ENCODE results near the gene CACNA1C. TPM values are rescaled to one million over a fixed set of nuclear protein-coding genes. Genes with fewer than 3 reads are reported as not detected.
A peak's percentile ranks its signal among the peaks of the same experiment; 100 is the strongest.

The CACNA1C gene
- total RNA-seq, 2 experiments from 2014 or later = 0.69 to 1.4 TPM

- no peaks in the 10 kb centered on the region for H3K36me3 ChIP-seq (ENCODE audit: insufficient read depth, low read length)
- no peak for TF ChIP-seq CTCF (conservative IDR thresholded peaks at IDR 0.05; ENCODE audit: low read length)
- TF ChIP-seq EZH2phosphoT487 (IDR thresholded peaks at IDR 0.05; ENCODE audit: borderline replicate concordance, low read depth, low read length) = no peak
- peaks cover 74% of the 10 kb centered on the region for H3K4me1 ChIP-seq (ENCODE audit: insufficient read depth, low read length, poor library complexity, severe bottlenecking)
- BruUV-seq (replicated peaks) = no TSS peak
- no peak overlapping the region for H3K4me3 ChIP-seq (ENCODE audit: low read depth, low read length, poor library complexity, severe bottlenecking)
- ChIA-PET CTCF (ENCODE audit: unreplicated experiment) (interaction anchor here (1.0 kb wide), 1 partner anchor 42 kb away, joined by 3 read pairs; no protein-coding TSS in a partner anchor), POLR2A (interaction anchor here (1.3 to 1.8 kb wide), 4 partner anchors 8 to 16 kb away, joined by 4 read pairs; no protein-coding TSS in a partner anchor)
- intact Hi-C loops (cut with micrococcal nuclease; ENCODE audit: unreplicated experiment) = no loop called here
- peaks cover 4% of the 10 kb centered on the region; the same call in 1 of the 2 replicates for H3K9me3 ChIP-seq (ENCODE audit: low read length)
- peak overlapping the region; percentile 99 for H3K27ac ChIP-seq (ENCODE audit: low read depth, low read length, poor library complexity, severe bottlenecking)
- no peaks in the 10 kb centered on the region for H3K9me2 ChIP-seq (ENCODE audit: insufficient read depth, low read length)
- no peak for DNase-seq (ENCODE audit: low spot score)
- H3K4me2 ChIP-seq (ENCODE audit: low read length) = peak overlapping the region; percentile 71
- no peak overlapping the region; the same call in 1 of the 2 replicates for H2AFZ ChIP-seq (ENCODE audit: low read length)
- no peaks in the 10 kb centered on the region for H4K20me1 ChIP-seq (ENCODE audit: insufficient read depth, low read length)
- H3K79me2 ChIP-seq (ENCODE audit: insufficient read depth, low read depth, low read length) = no peaks in the 10 kb centered on the region
These were observed 198.0 kb downstream of the CACNA1C start for GRCh38 chr12:2250797-2251196.

- no TSS peak for BruUV-seq (replicated peaks)
These were observed 198.9 kb downstream of the CACNA1C start for GRCh38 chr12:2251526-2252209.

More at GRCh38 chr12:2251526-2252209, 198.9 kb downstream of the CACNA1C start:
- Histone ChIP-seq H3K27ac (ENCODE audit: low read depth, low read length, poor library complexity, severe bottlenecking) (peak overlapping the region; percentile 99), H3K36me3 (ENCODE audit: insufficient read depth, low read length) (no peaks in the 10 kb centered on the region), H3K9me2 (ENCODE audit: insufficient read depth, low read length) (no peaks in the 10 kb centered on the region), H3K4me3 (ENCODE audit: low read depth, low read length, poor library complexity, severe bottlenecking) (no peak overlapping the region), H3K4me2 (ENCODE audit: low read length) (peak overlapping the region; percentile 71), H2AFZ (ENCODE audit: low read length) (peak overlapping the region; percentile 54), H3K4me1 (ENCODE audit: insufficient read depth, low read length, poor library complexity, severe bottlenecking) (peaks cover 66% of the 10 kb centered on the region), H3K9me3 (ENCODE audit: low read length) (peaks cover 5% of the 10 kb centered on the region; the same call in 1 of the 2 replicates), H4K20me1 (ENCODE audit: insufficient read depth, low read length) (no peaks in the 10 kb centered on the region), H3K79me2 (ENCODE audit: insufficient read depth, low read depth, low read length) (no peaks in the 10 kb centered on the region)
- intact Hi-C loops (cut with micrococcal nuclease; ENCODE audit: unreplicated experiment) = no loop called here
- ChIA-PET CTCF (ENCODE audit: unreplicated experiment) (interaction anchor here (1.0 to 1.3 kb wide), 2 partner anchors 33 to 41 kb away, joined by 3 read pairs; no protein-coding TSS in a partner anchor), POLR2A (interaction anchor here (0.8 to 1.0 kb wide), 4 partner anchors 18 to 49 kb away, joined by 3 to 6 read pairs (median 4); no protein-coding TSS in a partner anchor)
- no peak for TF ChIP-seq CTCF (conservative IDR thresholded peaks at IDR 0.05; ENCODE audit: low read length)
- no peak for TF ChIP-seq EZH2phosphoT487 (IDR thresholded peaks at IDR 0.05; ENCODE audit: borderline replicate concordance, low read depth, low read length)
- peak; percentile 46 for DNase-seq (ENCODE audit: low spot score)
